T follicular helper cell (primary cell): ENCODE data around the gene STON1.
"Not testable (repeated sequence)": the region's sequence is repeated elsewhere in the genome, so short reads cannot be mapped to it uniquely, and the experiment has no call there.

Source experiments
- DNase-seq: peaks from one replicate; pipeline ENCODE4 v3.0.0-alpha.2; 2020; ENCODE audit warnings: low read depth

STON1 gene

DNA sequence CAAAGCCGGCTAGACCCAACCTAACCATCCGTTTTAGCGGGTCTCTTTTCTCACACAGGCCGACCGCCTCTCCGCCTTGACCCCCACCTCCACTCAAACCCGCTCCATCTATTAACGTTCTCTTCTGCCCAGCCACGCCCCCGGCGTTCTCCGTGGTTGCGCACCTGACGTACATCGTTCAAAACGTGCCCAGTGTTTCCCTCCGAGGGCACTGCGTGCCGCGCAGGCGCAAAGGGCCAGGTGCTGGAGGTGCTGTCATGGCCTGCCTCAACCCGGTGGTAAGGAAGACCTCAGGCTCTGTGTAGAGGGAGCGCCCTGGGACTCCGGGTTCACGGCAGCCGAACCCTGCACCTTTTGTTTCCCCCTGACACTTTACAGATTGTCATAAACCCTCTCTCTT lies 87.7 kb downstream of the STON1 start, which contains the start of gene GTF2A1L:
TSS of gene GTF2A1L (plus strand) at position 239 of the 400 bp plus-strand sequence. CDS start at position 258, 19 bp downstream.
- no peak for DNase-seq

- no peak for DNase-seq
Measured at GRCh38 chr2:48619526-48619925, 89.6 kb downstream of the STON1 start.

DNA sequence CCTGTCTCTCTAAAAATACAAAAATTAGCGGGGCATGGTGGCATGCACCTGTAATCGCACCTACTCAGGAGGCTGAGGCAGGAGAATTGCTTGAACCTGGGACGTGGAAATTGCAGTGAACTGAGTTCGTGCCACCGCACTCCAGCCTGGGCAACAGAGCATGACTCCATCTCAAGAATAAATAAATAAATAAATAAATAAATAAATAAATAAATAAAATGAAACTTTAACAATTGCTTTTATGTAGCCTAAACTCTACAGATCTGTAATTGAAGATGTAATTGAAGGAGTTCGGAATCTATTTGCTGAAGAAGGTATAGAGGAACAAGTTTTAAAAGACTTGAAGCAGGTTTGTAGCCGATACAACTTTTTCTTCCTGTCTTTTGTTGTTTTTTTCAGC lies 90.7 kb downstream of the STON1 start:
- DNase-seq, result no peak

DNA sequence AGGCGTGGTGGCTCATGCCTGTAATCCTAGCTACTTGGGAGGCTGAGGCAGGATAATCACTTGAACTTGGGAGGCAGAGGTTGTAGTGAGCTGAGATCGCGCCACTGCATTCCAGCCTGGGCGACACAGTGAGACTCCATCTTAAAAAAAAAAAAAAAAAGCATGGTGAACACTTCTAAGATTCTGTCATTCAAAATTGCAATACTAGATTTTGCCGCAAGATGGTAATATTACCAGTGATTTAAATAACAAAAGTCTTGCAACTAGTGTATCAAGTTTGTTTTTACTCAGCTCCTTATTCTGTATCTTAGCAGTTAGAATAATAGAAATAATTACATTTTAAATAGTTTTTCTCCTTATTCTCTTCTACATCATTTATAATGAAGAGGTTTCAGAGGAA lies 92.7 kb downstream of the STON1 start:
- not testable (repeated sequence) for DNase-seq

DNA sequence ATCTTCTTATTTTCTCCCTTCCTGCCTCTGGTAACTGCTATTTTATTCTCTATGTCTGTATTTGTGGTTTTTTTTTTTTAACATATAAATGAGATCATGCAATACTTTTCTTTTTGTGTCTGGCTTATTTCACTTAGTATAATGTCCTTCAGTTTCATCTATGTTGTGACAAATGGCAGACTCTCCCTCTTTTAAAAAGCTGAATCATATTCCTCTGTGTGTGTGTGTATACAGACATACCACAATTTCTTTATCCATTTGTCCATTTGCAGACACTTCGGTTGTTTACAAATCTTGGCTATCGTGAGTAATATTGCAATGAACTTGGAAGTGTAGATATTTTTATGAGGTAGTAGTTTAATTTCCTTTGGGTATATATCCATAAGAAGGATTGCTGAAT lies 94.7 kb downstream of the STON1 start:
- DNase-seq, result no peak

DNA sequence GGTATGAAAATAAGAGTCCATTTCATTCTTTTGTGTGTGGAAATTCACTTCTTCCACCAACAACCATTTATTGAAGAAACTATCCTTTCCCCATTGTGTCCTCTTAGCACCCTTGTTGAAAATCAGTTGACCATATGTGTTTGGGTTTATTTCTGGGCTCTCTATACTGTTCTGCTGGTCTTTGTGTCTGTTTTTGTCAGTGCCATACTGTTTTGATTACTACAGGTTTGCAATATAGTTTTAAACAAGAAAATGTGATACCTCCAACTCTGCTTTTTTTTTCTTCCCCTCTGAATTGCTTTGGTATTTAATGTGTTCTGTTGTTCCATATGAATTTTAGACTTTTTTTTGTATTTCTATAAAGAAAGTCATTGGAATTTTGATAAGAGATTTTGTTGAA lies 96.1 kb downstream of the STON1 start:
- DNase-seq, result no peak

DNA sequence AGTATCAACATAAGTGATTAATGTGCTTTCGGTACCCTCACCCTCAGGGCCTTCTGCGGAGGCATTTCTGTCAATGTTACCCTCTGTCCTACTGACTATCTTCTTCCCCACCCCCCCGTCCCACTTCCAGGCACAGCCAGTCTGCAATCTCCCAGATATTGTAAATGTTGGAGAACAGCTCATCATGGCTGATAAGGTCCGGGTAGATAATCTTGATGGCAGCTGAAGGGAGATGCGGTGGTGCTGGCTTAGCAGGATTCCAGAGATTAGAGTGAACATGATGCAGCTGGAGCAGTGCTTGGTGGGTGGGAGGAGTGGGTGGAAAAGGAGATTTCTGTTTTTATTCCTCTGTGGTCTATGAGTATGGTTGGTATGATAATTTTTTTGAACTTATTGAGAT lies 103.2 kb downstream of the STON1 start:
- no peak for DNase-seq

GRCh38 chr2:48635786-48636185 lies 105.8 kb downstream of the STON1 start:
- DNase-seq, result no peak

DNA sequence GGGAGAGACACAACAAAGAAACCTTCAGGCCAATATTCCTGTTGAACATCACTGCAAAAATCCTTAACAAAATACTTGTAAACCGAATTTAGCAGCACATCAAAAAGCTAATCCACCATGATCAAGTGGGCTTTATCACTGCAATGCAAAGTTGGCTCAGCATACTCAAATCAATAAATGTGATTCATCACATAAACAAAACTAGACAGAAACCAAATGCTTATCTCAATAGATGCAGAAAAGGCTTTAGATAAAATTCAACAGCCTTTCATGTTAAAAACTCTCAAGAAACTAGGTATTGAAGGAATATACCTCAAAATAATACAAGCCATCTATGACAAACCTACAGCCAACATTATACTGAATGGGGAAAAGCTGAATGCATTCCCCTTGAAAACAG lies 108.3 kb downstream of the STON1 start:
- DNase-seq, result no peak
